ENCODE measurements around the gene GRM5. TPM values are rescaled to one million over a fixed set of nuclear protein-coding genes. Genes with fewer than 3 reads are reported as not detected.
"Not testable (repeated sequence)": the region's sequence is repeated elsewhere in the genome, so short reads cannot be mapped to it uniquely, and the experiment has no call there.

The GRM5 gene
- total and polyA plus RNA-seq, 2 experiments from 2014 or later: 0.27 TPM; not detected in 1

- not testable (repeated sequence) for H3K4me2 ChIP-seq; H4K20me1 ChIP-seq (ENCODE audit: insufficient read depth, poor library complexity, severe bottlenecking); H3K27me3 ChIP-seq; H3K27ac ChIP-seq; H3K4me1 ChIP-seq (ENCODE audit: insufficient read depth); H3K79me2 ChIP-seq; H3K36me3 ChIP-seq (replicated peaks; ENCODE audit: insufficient read depth, low read depth); H3K4me3 ChIP-seq; DNase-seq (ENCODE audit: low spot score); H3K9me2 ChIP-seq (replicated peaks; ENCODE audit: insufficient read depth); H3K9me3 ChIP-seq (ENCODE audit: low read depth); H2AFZ ChIP-seq
- 91% methylated on average over 3 of the region's 3 CpGs for WGBS (ENCODE audit: low lambda C conversion rate, missing lambda C conversion rate)
Measured at GRCh38 chr11:88844941-88845340, 220.8 kb downstream of the GRM5 start.

GRCh38 chr11:88843766-88844426, 221.9 kb downstream of the GRM5 start:
- not testable (repeated sequence) for H3K9me2 ChIP-seq (replicated peaks; ENCODE audit: insufficient read depth); DNase-seq (ENCODE audit: low spot score); H3K4me3 ChIP-seq; H3K4me2 ChIP-seq; H3K79me2 ChIP-seq; H3K36me3 ChIP-seq (replicated peaks; ENCODE audit: insufficient read depth, low read depth); H4K20me1 ChIP-seq (ENCODE audit: insufficient read depth, poor library complexity, severe bottlenecking); H3K9me3 ChIP-seq (ENCODE audit: low read depth); H3K27me3 ChIP-seq; H3K4me1 ChIP-seq (ENCODE audit: insufficient read depth); H3K27ac ChIP-seq; H2AFZ ChIP-seq
- WGBS (ENCODE audit: low lambda C conversion rate, missing lambda C conversion rate): 40% methylated on average over 1 of the region's 1 CpG

GRCh38 chr11:88838139-88838538, 227.6 kb downstream of the GRM5 start:
- H3K4me1 ChIP-seq (ENCODE audit: insufficient read depth); H3K9me2 ChIP-seq (replicated peaks; ENCODE audit: insufficient read depth); H3K27ac ChIP-seq; H3K9me3 ChIP-seq (ENCODE audit: low read depth); H3K36me3 ChIP-seq (replicated peaks; ENCODE audit: insufficient read depth, low read depth); H2AFZ ChIP-seq; H3K27me3 ChIP-seq; H3K79me2 ChIP-seq; H3K4me3 ChIP-seq; H4K20me1 ChIP-seq (ENCODE audit: insufficient read depth, poor library complexity, severe bottlenecking); DNase-seq (ENCODE audit: low spot score); H3K4me2 ChIP-seq: not testable (repeated sequence)
- 5% methylated on average over 1 of the region's 1 CpG for WGBS (ENCODE audit: low lambda C conversion rate, missing lambda C conversion rate)

GRCh38 chr11:88835709-88836108, 230.1 kb downstream of the GRM5 start:
- DNase-seq (ENCODE audit: low spot score); H3K4me1 ChIP-seq (ENCODE audit: insufficient read depth); H3K27ac ChIP-seq; H3K9me3 ChIP-seq (ENCODE audit: low read depth); H4K20me1 ChIP-seq (ENCODE audit: insufficient read depth, poor library complexity, severe bottlenecking); H3K4me2 ChIP-seq; H3K36me3 ChIP-seq (replicated peaks; ENCODE audit: insufficient read depth, low read depth); H3K9me2 ChIP-seq (replicated peaks; ENCODE audit: insufficient read depth); H3K79me2 ChIP-seq; H3K27me3 ChIP-seq; H3K4me3 ChIP-seq; H2AFZ ChIP-seq: not testable (repeated sequence)
- WGBS (ENCODE audit: low lambda C conversion rate, missing lambda C conversion rate): 89% methylated on average over 2 of the region's 2 CpGs

- WGBS (ENCODE audit: low lambda C conversion rate, missing lambda C conversion rate): 94% methylated on average over 3 of the region's 3 CpGs
- Histone ChIP-seq H3K9me2 (replicated peaks; ENCODE audit: insufficient read depth) (no peaks in the 10 kb centered on the region), H3K79me2 (no peaks in the 10 kb centered on the region), H3K36me3 (replicated peaks; ENCODE audit: insufficient read depth, low read depth) (no peaks in the 10 kb centered on the region), H3K27ac (no peak overlapping the region), H3K4me1 (ENCODE audit: insufficient read depth) (no peaks in the 10 kb centered on the region), H3K4me2 (no peak overlapping the region), H4K20me1 (ENCODE audit: insufficient read depth, poor library complexity, severe bottlenecking) (no peaks in the 10 kb centered on the region), H3K4me3 (no peak overlapping the region), H3K27me3 (no peaks in the 10 kb centered on the region), H2AFZ (no peak overlapping the region), H3K9me3 (ENCODE audit: low read depth) (no peaks in the 10 kb centered on the region)
- no peak for DNase-seq (ENCODE audit: low spot score)
- no peak for TF ChIP-seq EZH2 (IDR thresholded peaks at IDR 0.05; ENCODE audit: borderline replicate concordance)
- TF ChIP-seq CTCF (IDR thresholded peaks at IDR 0.05; ENCODE audit: poor library complexity): no peak
- no peak for TF ChIP-seq EZH2phosphoT487 (IDR thresholded peaks at IDR 0.05; ENCODE audit: low read depth, severe bottlenecking, unreplicated experiment)
Measured at GRCh38 chr11:88831303-88831890, 234.4 kb downstream of the GRM5 start.

All from hepatocyte (in vitro differentiated cells).